HG03064 (cell line): ENCODE measurements around the gene KLHDC9.

Experiments
- ATAC-seq: cut with Tn5 transposase; IDR thresholded peaks from one replicate; pipeline ENCODE4 v1.9.1; 2021; ENCODE audit warnings: low read depth; ENCODE audit not compliant: unreplicated experiment

The KLHDC9 gene

DNA sequence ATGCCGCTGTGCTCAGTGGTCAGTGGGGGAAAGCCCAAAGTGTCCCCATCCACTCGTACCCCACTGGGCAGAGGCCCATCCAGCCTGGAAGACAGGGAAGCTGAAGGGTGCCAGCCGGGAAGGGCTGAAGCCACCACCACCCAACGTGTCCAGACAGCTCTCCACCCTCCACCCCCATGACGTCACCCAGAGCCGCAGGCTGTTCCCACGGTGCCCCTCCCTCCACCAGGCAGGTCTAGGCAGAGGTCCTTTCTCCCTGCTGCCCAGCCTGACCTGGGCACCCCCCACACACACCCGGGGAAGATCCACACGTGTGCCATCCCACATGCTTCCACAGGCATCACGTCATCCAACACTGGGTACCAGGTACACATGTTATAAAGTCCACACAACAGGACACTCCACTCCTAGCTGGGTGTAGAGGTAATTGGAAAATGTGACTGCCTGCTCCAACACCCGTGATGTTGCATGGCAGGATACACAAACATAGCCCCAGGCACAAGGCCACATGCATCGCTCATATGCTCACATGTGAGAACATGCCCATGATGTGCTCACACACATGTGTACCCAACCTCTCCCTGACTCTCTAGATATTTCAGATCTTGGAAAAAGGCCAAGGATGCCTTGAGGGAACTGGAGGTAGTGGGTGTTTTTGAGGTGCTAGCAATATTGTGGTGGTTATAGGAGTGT lies 23.3 kb upstream of the KLHDC9 start:
- no peak for ATAC-seq

DNA sequence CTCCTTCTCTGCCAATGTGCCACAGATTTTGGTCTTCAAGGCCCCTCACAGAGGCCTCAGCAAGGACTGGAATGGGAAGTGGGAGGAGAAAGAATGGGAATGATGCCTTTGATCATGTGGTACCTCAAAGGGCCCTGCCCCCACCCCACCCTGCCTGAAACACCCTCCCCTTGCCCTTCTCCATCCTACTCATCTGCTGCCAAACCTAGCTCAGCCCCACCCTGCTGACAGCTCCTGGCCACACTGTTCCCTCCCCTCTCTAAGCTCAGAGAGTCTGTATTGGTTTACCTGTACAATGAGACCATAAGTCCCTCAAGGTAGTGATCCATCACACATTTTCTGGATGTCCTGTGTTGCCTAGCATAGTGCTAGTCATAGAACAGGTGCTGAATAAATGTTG lies 21.8 kb upstream of the KLHDC9 start:
- ATAC-seq, result no peak

DNA sequence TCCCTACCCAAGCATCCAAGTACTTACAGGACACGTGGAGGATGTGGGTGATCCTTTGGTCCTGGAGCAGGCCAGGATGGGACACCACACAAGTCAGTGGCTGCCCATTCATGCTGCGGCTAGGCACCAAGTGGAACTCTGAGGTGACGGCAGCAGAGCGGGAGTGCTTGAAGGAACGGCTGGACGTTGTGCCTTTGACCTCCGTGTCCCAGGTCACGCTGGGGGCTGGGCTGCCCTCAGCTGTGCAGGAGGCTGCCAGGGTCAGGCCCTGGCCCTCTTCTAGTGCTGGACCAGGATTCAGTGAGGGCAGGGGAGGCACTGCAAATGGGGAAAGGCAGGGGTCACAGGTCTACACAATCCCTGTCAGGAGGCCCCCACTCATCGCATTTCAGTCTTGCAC lies 20.7 kb upstream of the KLHDC9 start:
- no peak for ATAC-seq

DNA sequence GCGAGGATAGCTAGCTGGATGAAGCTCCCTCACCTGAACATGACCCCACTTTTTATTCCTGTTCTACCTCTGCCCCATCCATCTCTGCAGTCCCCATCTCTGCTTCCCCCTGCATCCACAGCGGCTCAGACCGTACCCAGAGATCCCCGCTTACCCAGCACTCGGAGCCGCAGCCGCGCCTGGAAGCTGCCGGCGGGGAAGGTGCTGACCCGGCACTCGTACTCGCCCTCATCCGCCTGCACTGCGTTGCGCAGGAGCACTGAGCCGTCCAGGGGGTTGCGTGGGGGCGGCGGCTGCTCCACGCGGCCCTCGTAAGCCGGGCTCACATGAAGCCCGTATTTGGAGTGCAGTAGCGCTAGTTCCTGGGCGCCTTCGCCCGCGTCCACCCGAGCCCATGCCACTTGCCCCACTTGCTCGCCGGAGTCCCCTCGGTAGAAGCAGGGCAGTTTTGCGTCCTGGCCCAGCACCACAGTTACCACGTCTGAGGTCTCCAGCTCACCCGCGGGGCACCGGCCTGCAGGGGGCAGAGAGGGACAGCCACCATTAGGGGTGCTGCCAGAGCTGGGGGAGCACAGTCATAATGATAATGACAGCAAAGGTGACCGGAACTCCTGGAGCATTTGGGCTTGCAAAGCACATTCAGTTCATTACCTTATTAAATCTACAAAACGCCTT lies 18.6 kb upstream of the KLHDC9 start:
- ATAC-seq, result no peak

DNA sequence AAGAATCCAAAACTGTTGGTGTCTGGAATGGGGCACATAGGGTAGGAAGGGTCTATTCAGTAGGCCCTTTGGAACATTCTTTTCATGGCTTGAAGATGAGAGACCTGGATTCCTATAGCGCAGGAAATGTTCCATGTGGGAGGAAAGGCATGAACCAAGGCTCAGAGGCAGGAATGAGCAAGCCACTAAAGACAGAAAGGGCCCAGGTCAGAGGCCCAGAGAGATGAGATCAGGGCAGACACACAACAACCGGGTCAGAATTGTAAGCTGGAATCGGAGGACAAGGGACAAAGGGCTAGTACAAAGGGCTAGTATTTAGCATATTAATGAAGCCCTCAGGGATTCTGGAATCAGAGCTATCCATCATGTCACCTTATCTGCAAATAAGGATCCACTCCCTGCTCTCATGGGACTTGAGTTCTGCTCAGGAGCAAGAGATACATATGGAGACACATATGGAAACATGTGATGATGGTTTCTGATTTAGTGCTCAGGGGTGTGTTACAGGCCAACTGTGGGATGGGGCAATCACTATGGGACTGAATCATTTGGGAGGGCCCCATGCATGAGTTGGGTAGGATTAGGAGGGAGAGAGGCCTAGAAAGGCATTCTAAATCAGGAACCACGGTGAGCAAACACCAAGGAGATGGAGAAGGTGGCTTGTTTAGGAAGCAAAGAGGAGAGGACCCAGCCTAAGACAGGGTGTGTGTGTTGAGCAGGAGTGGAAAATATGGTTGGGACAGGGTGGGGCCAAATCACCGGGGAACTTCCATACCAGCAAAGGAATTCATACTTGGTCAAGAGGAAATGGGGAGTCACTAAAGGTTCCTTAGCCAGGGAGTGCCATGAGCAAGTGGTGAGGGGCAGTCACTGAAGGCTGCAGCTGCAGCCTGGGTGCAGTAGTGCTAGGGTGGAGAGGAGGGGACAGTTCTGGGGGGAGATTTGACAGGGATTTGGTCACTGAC lies 17.4 kb upstream of the KLHDC9 start:
- no peak for ATAC-seq

DNA sequence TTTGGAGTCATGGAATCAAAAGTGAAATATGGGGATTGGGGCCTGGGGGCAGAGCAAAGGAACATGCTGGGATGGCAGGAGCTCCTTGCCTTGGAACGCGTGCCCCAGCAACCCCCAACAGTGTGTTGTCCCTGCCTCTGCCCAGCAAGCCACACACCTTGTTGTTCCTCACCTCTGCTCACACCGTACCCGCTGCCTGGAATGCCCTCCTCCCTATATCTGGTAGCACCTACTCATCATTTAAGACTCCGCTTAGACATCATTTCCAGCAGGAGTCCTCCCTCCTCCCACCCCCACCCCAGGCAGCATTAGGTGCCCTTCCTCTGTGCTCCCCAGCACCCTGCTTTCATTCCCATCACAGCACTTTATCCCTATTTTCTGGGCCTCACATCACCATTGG lies 16.6 kb upstream of the KLHDC9 start:
- no peak for ATAC-seq

DNA sequence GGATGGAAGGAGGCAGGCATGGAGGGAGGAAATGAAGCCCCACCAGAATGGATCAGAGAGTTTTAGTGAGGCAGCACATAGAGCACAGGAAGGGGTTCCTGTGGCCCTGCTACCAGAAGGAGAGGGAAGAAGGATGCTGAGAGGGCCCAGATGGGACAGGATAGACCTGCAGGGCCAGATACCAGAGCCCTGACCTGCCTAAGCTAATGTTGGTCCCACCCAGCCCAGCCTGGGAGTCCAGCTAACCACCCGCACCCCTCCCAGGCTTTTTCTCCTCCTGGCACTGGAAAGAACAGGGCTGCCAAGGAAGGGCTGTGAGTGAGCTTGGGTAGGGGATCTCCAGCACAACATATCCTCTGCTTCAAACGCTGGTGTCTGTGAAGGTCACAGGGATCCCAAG lies 15.7 kb upstream of the KLHDC9 start:
- ATAC-seq, result no peak

DNA sequence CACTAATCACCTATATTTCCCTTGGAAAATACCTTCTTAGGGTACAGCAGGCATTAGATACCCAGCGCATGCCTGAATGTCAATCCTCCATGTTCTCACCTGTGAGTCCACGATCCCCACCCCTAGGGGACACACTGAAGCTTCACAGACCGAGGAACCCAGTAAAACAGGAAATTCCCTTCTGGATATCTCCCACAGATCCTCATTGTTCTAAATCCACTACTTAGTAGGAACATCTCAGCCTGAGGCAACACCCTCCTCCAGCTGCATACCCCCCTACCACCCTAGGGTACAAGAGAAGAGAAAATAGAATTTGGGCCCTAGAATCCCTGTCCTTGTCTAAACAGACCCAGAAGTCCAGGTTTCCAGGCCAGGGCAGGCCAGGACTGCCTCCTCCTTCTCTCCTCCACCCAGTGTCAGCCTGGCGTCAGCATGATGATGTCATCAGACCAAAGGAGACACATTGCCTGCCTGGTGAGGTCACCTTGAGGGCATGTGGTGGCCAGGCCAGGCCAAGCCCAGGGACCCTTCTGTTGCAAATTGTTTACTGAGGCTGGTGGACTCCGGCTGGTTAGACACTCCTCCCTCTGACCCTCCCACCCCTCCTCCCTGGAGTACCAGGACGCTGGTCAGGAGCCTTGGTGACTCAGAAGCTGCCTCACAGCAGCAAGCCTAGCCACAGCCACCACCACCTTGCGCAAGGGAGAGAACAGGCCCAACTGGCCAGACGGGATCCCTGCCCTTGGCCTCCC lies 15.0 kb upstream of the KLHDC9 start:
- no peak for ATAC-seq

DNA sequence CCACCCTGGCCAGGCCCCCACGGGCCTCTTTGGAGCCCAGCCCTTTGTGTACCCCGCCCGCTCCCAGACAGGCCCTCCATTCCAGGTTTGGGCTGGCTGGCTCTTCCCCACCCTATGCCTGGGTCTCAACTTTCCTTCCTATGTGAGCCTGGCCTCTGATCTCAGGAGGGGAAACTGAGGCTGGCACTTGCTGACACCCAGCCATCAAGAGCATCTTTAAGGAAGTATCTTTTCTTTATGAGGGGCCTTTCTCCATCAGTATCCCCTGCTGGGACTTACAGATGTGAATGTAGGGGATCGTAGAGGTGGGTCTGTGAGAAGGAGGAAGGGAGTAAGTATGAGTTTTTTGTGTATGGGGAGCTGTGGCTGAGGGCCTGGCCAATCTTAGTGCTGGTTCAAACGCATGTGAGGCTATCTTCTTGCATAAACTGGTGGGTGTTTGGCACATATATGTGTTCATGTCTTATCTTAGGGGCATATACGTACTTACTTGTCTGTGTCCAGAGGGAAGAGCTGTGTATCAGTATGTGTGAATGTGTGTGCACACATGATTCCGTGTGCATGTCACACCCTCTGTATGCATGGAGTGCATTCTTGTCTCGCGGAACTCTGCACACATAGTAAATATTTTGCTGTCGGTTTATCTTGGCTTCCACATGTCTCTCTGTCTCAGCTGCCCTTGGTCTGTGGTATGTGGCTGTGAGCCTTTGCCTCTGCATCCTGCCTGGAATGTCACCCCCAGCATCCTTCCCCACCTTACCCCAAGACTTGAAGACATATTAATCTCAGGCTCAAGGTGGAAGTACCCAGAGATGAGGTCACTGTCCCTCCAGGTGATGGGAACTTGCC lies 14.2 kb upstream of the KLHDC9 start:
- no peak for ATAC-seq

DNA sequence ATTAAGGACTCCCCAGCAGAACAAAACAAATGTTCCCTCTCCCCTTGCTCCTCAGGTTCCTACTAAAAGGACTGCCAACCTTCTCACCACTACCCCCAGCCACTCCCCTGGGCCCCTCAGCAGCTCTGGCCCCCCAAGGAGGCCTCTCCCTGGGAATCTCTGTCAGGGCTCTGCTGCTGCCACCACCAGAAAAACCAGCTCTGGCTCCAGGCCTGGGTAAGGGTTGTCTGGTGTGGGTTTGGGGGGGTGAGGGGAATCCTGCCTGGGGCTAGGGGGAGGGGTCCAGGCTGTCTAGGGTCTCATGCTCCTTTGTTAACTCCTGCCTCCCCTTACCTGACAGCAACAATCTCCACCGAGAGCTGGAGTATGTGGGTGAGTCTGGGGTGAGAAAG lies 13.6 kb upstream of the KLHDC9 start:
- no peak for ATAC-seq

DNA sequence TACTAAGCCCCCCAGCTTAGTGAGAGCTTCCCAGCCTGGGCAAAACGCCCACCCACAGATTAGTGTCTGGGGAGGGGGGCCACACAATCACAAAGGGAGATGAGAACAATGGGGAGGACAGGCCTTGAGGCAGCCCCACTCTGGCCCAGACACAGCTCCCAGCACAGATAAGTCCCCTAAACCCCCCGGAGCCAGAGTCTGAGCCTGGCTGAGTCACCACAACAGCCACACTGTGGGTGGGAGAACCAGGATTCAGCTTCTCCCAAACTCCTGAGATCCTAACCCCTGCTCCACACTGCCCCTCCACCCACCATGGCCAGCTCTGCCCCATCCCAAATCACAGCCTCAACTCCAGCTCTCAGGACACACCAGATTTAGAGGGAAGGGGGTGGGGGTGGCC lies 13.0 kb upstream of the KLHDC9 start:
- no peak for ATAC-seq

DNA sequence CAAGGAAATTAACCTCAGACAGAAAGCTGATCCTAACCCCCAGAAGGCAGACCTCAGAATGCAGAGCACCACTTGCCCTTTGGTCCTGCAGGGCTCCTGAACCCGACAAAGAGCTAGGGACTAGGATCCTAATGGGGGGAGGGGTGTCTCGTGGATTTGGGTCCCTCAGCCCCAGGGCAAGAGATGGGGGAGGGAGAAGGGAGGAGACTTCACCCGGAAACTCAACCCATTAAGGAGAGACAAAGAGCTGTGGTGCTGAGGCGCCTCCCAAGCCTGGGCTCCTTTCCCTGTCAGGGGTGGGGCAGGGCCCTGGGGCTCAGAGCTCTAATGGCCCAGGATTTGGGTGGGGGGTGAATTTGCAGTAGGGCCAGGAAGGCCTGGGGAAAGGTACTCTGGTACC lies 11.7 kb upstream of the KLHDC9 start:
- ATAC-seq, result no peak

DNA sequence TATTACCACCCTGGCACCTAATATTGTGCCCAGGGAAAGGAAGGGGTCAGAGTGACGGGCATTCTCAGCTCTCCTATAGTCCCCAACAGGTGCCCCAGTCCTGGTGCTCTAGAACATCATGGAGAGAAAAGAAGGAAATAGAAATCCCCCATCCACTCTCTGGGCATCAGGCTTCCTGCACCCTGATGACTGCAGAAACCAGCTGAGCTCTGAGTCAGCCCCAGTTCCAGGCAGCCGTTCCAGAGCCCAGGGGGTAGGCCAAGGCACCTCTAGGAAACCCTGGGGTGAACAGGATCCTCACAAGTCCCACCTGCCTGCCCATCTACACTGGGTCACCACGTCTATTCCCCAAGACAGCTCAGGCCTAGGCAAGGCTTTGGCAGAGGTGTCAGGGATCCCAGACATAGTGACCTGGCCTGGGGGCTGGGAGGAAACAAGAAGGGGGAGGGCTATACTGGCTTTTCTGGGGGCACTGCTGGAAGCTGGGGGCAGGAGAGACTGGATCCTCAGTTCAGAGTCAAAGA lies 9.5 kb upstream of the KLHDC9 start:
- no peak for ATAC-seq

DNA sequence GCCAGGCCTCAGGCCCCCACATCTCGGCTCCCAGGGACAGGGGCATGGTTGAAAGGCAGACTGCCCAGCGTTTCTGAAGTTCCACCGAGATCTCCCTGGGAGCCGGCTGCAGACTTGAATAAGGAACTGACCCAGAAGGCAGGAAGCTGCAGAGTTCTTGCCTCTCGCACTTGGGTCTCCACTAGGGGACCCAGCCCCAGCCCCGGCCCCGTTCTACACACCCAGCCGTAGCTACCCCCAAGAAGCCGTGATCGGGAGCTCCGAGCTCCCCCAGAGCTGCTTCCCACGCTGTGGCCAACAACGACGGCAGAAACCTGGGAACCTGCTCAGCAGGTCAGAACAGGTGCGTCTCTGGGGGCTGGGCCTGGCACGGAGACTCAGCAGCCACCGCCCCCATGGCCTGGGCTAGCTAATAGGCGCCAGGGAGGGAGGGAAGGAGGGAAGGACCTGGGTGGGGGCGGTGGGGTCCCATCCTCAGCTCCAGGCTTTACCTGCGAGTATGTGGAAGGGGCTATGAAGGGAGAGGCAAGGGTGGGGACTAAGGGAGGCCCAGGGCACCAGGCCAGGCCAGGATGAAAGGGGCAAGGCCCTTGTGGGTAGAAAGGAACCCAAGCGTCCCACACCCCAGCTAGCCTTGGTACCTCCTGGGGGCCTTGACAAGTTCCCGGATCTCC lies 8.8 kb upstream of the KLHDC9 start, which contains the start of gene NECTIN4:
TSS of gene NECTIN4 (minus strand) at position 308 of the 674 bp plus-strand sequence. CDS start at position 46, 262 bp downstream.
- ATAC-seq, result no peak

DNA sequence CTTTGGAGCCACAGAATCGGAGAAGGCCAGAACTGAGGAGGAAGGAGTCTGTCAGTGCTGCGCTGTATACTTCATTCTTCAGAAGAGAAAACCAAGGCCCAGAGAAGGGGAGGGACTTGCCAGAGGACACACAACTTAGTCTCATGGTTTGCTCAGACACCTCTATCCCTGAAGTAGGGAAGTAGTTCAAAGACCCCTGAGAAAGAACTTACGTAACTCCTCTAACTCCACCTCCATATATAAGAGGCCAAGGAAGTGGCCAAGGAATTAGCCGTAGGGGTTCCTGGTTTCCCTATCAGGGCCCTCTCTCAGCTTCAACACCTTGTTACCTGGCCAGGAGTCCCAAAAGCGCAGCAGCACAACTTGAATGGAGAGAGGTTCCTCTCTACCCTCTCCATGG lies 8.2 kb upstream of the KLHDC9 start:
- ATAC-seq, result no peak

DNA sequence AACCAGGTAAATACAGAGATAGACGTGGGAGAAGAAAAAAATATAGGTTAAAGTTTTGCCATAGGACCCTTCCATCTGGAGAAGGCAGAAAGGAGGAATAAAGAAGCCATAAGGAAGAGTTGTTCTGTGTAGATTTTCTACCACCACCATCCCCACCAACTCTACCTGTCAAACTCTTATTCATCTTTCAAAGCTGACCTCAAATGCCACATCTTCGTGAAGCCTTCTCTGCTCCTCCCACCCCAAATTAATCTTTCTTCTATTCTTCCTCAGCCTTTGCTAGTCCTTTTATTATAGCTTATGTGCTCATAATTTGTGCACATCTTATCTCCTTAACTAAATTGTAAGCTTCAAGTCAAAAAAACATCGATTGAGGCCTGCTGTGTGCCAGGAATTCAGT lies 7.5 kb upstream of the KLHDC9 start:
- ATAC-seq, result no peak

DNA sequence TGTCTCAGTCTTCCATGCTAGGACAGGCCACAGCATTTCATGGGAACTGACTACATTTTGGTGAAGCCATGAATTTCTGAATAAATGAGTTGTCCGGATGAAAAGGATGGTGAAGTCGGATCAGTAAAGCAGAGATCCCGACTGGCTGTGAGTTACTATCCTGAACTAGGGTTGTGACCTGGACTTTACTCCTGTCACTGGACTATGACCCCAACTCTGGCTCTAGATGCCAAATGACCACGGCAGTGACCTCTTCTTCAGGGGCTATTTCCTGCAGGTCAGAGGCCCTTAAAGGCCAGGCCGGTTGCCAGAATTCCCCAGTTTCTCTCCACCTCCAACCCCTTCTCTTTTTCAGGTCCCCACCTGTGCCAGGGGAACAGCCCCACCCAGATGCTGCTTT lies 7.1 kb upstream of the KLHDC9 start:
- ATAC-seq, result no peak

DNA sequence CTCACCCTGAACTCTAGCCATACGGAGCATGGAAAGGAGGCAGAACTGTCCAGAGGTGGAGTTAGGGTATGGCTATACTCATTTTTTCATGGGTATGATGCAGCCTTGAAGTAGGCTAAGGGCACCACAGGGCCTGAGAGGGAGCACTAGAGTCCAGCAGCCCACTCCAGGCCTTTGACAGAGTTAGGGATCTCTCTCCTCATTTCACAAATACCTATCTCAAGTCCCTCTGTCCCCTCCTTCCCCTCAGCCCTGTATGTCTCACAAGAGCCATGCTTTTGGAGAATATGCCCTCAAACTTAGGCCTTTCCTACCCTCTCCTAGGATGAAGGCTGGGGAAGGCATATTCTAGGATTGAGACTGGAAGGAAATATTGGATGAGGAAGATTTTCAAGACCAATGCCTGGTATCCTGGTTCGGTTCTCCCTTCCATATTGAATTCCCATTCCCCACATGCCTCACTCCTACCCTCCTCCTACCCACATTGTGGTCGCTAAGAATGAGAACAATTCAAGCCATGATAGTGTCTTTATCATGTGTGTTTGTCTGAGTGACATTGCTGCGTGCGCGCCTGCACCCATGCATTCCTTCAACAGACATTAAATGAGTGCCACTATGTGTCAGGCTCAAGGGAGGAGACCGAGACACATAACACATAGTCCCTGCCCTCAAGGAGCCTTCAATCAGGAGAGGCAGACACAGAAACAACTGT lies 6.2 kb upstream of the KLHDC9 start:
- no peak for ATAC-seq
